H9 (cell line): ENCODE data around the gene LRRC15. TPM values are rescaled to one million over a fixed set of nuclear protein-coding genes. Genes with fewer than 3 reads are reported as not detected.
A peak's percentile ranks its signal among the peaks of the same experiment; 100 is the strongest.

Experiments
- DNase-seq: peaks from one replicate; pipeline ENCODE4 v3.0.0-alpha.2; 2017
- H2AFZ ChIP-seq: one replicate; pipeline ENCODE4 v1.6.1; 2013; ENCODE audit warnings: mild to moderate bottlenecking, low read length, control low read depth, moderate library complexity
- H2AK5ac ChIP-seq: 2 replicates; pipeline ENCODE4 v1.6.1; 2013; ENCODE audit warnings: low read length, control low read depth, mixed read lengths; ENCODE audit not compliant: insufficient read length
- H2BK120ac ChIP-seq: one replicate; pipeline ENCODE4 v1.6.1; 2013; ENCODE audit warnings: low read depth, mild to moderate bottlenecking, low read length, control low read depth, inconsistent platforms; ENCODE audit not compliant: poor library complexity, severe bottlenecking
- H2BK12ac ChIP-seq: 2 replicates; pipeline ENCODE4 v1.6.1; 2013; ENCODE audit warnings: low read length, control low read depth, mixed read lengths, low read depth; ENCODE audit not compliant: insufficient read length
- H2BK15ac ChIP-seq: 2 replicates; pipeline ENCODE4 v1.6.1; 2013; ENCODE audit warnings: low read depth, low read length, control low read depth
- H2BK20ac ChIP-seq: one replicate; pipeline ENCODE4 v1.6.1; 2013; ENCODE audit warnings: low read depth, mild to moderate bottlenecking, low read length, control low read depth, inconsistent platforms; ENCODE audit not compliant: poor library complexity, severe bottlenecking
- H2BK5ac ChIP-seq: 2 replicates; pipeline ENCODE4 v1.6.1; 2013; ENCODE audit warnings: low read length, control low read depth, mixed read lengths; ENCODE audit not compliant: insufficient read length
- H3K14ac ChIP-seq: 2 replicates; pipeline ENCODE4 v1.6.1; 2013; ENCODE audit warnings: low read length, control low read depth; ENCODE audit not compliant: insufficient read depth
- H3K18ac ChIP-seq: 2 replicates; pipeline ENCODE4 v1.6.1; 2013; ENCODE audit warnings: low read depth, mild to moderate bottlenecking, mixed read lengths, low read length, control low read depth; ENCODE audit not compliant: insufficient read length
- H3K23ac ChIP-seq: 2 replicates; pipeline ENCODE4 v1.6.1; 2013; ENCODE audit warnings: low read length, control low read depth, mixed read lengths, low read depth; ENCODE audit not compliant: insufficient read length
- H3K23me2 ChIP-seq: 2 replicates; pipeline ENCODE4 v1.6.1; 2013; ENCODE audit warnings: low read depth, mild to moderate bottlenecking, mixed read lengths, low read length, control low read depth; ENCODE audit not compliant: insufficient read length, poor library complexity, severe bottlenecking
- H3K27ac ChIP-seq: 2 replicates; pipeline ENCODE4 v1.5.1; 2013; ENCODE audit warnings: low read length, control low read depth, mixed read lengths, low read depth; ENCODE audit not compliant: insufficient read length
- H3K27me3 ChIP-seq: 2 replicates; pipeline ENCODE4 v1.6.1; 2013; ENCODE audit warnings: low read length, control low read depth, inconsistent platforms; ENCODE audit not compliant: insufficient read depth
- H3K4ac ChIP-seq: 2 replicates; pipeline ENCODE4 v1.6.1; 2013; ENCODE audit warnings: low read depth, mild to moderate bottlenecking, control low read depth, inconsistent platforms, low read length, moderate library complexity
- H3K4me1 ChIP-seq: 2 replicates; pipeline ENCODE4 v1.6.1; 2013; ENCODE audit warnings: low read length, control low read depth, inconsistent platforms; ENCODE audit not compliant: insufficient read depth
- H3K4me2 ChIP-seq: 2 replicates; pipeline ENCODE4 v1.6.1; 2013; ENCODE audit warnings: low read length, control low read depth, mixed read lengths; ENCODE audit not compliant: insufficient read length, insufficient read depth
- H3K56ac ChIP-seq: 2 replicates; pipeline ENCODE4 v1.6.1; 2013; ENCODE audit warnings: low read depth, mild to moderate bottlenecking, mixed read lengths, low read length, control low read depth; ENCODE audit not compliant: insufficient read length
- H3K79me1 ChIP-seq: 2 replicates; pipeline ENCODE4 v1.6.1; 2013; ENCODE audit warnings: low read depth, mild to moderate bottlenecking, moderate library complexity, low read length, control low read depth, inconsistent platforms; ENCODE audit not compliant: insufficient read depth, poor library complexity, severe bottlenecking
- H3K79me2 ChIP-seq: 2 replicates; pipeline ENCODE4 v1.6.1; 2013; ENCODE audit warnings: low read length, control low read depth, inconsistent platforms; ENCODE audit not compliant: insufficient read depth
- H3K9ac ChIP-seq: 2 replicates; pipeline ENCODE4 v1.6.1; 2013; ENCODE audit warnings: low read length, control low read depth, mixed read lengths; ENCODE audit not compliant: insufficient read length; ENCODE audit errors: extremely low read depth
- H3K9me3 ChIP-seq: one replicate; pipeline ENCODE4 v1.6.1; 2013; ENCODE audit warnings: low read depth, low read length, inconsistent platforms; ENCODE audit not compliant: control insufficient read depth
- H3T11ph ChIP-seq: one replicate; pipeline ENCODE4 v1.6.1; 2013; ENCODE audit warnings: mild to moderate bottlenecking, low read length, control low read depth, inconsistent platforms
- H4K20me1 ChIP-seq: one replicate; pipeline ENCODE4 v1.6.1; 2013; ENCODE audit not compliant: control insufficient read depth, insufficient read length, insufficient read depth
- H4K5ac ChIP-seq: 2 replicates; pipeline ENCODE4 v1.6.1; 2013; ENCODE audit warnings: low read depth, mild to moderate bottlenecking, mixed read lengths, low read length, control low read depth; ENCODE audit not compliant: insufficient read length
- H4K8ac ChIP-seq: replicated peaks from 2 replicates; pipeline ENCODE4 v1.6.1; 2013; ENCODE audit warnings: low read length, control low read depth, mixed read lengths, low read depth; ENCODE audit not compliant: insufficient read length
- H4K91ac ChIP-seq: 2 replicates; pipeline ENCODE4 v1.6.1; 2013; ENCODE audit warnings: low read depth, mild to moderate bottlenecking, moderate library complexity, mixed read lengths, low read length, control low read depth; ENCODE audit not compliant: insufficient read length
- H3K27ac Mint-ChIP-seq, 3 experiments: 2 replicates in 2 of 3; 3 replicates in 1 of 3; pipeline ENCODE4 v1.8.0; 2020 to 2021; ENCODE audit warnings: mixed read lengths in 3 of 3, mild to moderate bottlenecking in 1 of 3, moderate library complexity in 1 of 3
- H3K27me3 Mint-ChIP-seq: 2 replicates; pipeline ENCODE4 v1.8.0; 2021; ENCODE audit warnings: low read depth, mild to moderate bottlenecking, moderate library complexity, mixed read lengths
- H3K36me3 Mint-ChIP-seq, 3 experiments: 2 replicates in 2 of 3; 3 replicates in 1 of 3; pipeline ENCODE4 v1.8.0; 2020 to 2021; ENCODE audit warnings: low read depth in 3 of 3, mixed read lengths in 3 of 3; ENCODE audit not compliant: insufficient read depth in 1 of 3
- H3K4me1 Mint-ChIP-seq, 2 experiments: 2 replicates each; pipeline ENCODE4 v1.8.0; 2020; ENCODE audit warnings: mixed read lengths in 2 of 2
- H3K4me3 Mint-ChIP-seq, 2 experiments: 2 replicates in 1 of 2; 3 replicates in 1 of 2; pipeline ENCODE4 v1.8.0; 2020 to 2021; ENCODE audit warnings: mild to moderate bottlenecking in 2 of 2, mixed read lengths in 2 of 2, moderate library complexity in 1 of 2
- H3K9me3 Mint-ChIP-seq, 2 experiments: 2 replicates in 1 of 2; 3 replicates in 1 of 2; pipeline ENCODE4 v1.8.0; 2020; ENCODE audit warnings: mild to moderate bottlenecking in 2 of 2, mixed read lengths in 2 of 2, moderate library complexity in 1 of 2
- WGBS: extraction: QIAGEN DNeasy Blood & Tissue Kit; methylation state at CpG from one replicate; pipeline ENCODE4 v1.1.7; 2013; ENCODE audit warnings: missing lambda C conversion rate, low lambda C conversion rate, mixed read lengths; ENCODE audit not compliant: insufficient read length; ENCODE audit errors: extremely low coverage; 5-methylcytosine and 5-hydroxymethylcytosine counted together
- total RNA-seq: library from RNA; stranded (reverse); gene quantifications from 2 replicates; pipeline ENCODE4 v1.2.1, GENCODE V29; 2021
- TF ChIP-seq, protein P1 (sequence below): fragments of 200-600 bp; sonication (generic); conservative IDR thresholded peaks from 3 replicates; pipeline ENCODE4 v1.8.0; 2021; ENCODE audit warnings: antibody characterized with exemption, mild to moderate bottlenecking

The LRRC15 gene
- total RNA-seq, 1 experiment from 2014 or later = 0.07 TPM

DNA sequence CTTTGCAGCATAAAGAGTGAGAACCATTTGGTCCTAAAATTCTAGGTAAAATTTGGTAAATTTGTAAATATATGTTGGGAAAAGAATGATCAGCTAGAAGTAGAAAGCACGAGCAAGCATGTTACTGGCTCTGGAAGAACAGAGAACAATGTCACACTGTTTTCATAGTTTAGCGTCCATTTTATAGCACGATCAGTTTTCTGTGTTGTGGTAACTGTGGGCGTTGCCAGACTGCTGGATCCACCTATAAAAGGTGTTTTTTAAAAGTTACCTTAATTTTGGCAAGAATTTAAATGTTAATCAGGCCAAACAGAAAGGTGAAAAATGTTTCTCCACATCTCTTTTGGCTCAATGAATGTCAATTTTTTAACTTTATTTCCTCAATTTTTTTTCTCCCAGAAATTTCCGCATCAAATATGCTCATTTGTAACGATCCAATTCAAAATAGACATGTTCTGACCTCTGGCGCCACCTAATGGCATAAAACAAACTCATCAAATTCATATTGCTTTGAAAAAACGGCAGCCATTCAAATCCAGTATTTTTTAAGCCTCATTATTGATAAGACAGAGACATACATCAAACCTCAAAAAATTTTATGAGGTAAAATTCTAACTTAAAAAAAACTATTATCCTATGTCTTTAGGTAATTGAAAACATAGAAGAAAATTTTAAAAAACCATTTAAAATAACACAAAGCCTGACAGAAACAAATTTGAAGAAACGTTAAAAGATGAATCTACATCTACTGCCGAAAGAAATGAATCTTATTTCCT lies 35.0 kb upstream of the LRRC15 start:
- Histone ChIP-seq H3K4me1 (no peaks in the 10 kb centered on the region; the same call in 1 of the 2 replicates), H3T11ph (no peak overlapping the region), H3K79me2 (no peaks in the 10 kb centered on the region), H3K27ac (no peak overlapping the region), H4K8ac (no peak overlapping the region), H3K23me2 (no peaks in the 10 kb centered on the region), H3K4ac (no peak overlapping the region), H3K23ac (no peak overlapping the region), H2BK5ac (no peak overlapping the region), H3K27me3 (no peaks in the 10 kb centered on the region), H4K20me1 (no peaks in the 10 kb centered on the region), H3K56ac (no peak overlapping the region), H4K5ac (no peak overlapping the region), H2BK12ac (no peak overlapping the region), H3K4me2 (no peak overlapping the region), H3K9me3 (no peaks in the 10 kb centered on the region), H2AK5ac (no peak overlapping the region), H2BK20ac (no peak overlapping the region), H2AFZ (no peak overlapping the region), H2BK120ac (no peak overlapping the region), H2BK15ac (no peak overlapping the region), H3K79me1 (no peaks in the 10 kb centered on the region), H4K91ac (no peak overlapping the region), H3K18ac (no peak overlapping the region), H3K9ac (no peak overlapping the region), H3K14ac (no peak overlapping the region)
- H3K27ac Mint-ChIP-seq = no peak overlapping the region
- TF ChIP-seq, protein P1, sequence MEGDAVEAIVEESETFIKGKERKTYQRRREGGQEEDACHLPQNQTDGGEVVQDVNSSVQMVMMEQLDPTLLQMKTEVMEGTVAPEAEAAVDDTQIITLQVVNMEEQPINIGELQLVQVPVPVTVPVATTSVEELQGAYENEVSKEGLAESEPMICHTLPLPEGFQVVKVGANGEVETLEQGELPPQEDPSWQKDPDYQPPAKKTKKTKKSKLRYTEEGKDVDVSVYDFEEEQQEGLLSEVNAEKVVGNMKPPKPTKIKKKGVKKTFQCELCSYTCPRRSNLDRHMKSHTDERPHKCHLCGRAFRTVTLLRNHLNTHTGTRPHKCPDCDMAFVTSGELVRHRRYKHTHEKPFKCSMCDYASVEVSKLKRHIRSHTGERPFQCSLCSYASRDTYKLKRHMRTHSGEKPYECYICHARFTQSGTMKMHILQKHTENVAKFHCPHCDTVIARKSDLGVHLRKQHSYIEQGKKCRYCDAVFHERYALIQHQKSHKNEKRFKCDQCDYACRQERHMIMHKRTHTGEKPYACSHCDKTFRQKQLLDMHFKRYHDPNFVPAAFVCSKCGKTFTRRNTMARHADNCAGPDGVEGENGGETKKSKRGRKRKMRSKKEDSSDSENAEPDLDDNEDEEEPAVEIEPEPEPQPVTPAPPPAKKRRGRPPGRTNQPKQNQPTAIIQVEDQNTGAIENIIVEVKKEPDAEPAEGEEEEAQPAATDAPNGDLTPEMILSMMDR = peak; percentile 81
- no peaks in the 10 kb centered on the region for H3K27me3 Mint-ChIP-seq
- H3K9me3 Mint-ChIP-seq = no peaks in the 10 kb centered on the region
- H3K4me1 Mint-ChIP-seq = peaks cover 0 to 11% of the 10 kb centered on the region in 2 experiments; a peak in 1 of 4 replicates
- peaks cover 0 to 15% (median 5%) of the 10 kb centered on the region in 3 experiments; a peak in 4 of 7 replicates for H3K36me3 Mint-ChIP-seq
- DNase-seq = no peak
- no peak overlapping the region for H3K4me3 Mint-ChIP-seq
- no CpG with 5 or more reads among the region's 10 CpGs for WGBS
